Measurements from ENCODE around the gene PABPN1. TPM values are rescaled to one million over a fixed set of nuclear protein-coding genes. Genes with fewer than 3 reads are reported as not detected.

The PABPN1 gene
- total RNA-seq, 3 donors from 2014 or later = 157 to 185 (median 157) TPM

DNA sequence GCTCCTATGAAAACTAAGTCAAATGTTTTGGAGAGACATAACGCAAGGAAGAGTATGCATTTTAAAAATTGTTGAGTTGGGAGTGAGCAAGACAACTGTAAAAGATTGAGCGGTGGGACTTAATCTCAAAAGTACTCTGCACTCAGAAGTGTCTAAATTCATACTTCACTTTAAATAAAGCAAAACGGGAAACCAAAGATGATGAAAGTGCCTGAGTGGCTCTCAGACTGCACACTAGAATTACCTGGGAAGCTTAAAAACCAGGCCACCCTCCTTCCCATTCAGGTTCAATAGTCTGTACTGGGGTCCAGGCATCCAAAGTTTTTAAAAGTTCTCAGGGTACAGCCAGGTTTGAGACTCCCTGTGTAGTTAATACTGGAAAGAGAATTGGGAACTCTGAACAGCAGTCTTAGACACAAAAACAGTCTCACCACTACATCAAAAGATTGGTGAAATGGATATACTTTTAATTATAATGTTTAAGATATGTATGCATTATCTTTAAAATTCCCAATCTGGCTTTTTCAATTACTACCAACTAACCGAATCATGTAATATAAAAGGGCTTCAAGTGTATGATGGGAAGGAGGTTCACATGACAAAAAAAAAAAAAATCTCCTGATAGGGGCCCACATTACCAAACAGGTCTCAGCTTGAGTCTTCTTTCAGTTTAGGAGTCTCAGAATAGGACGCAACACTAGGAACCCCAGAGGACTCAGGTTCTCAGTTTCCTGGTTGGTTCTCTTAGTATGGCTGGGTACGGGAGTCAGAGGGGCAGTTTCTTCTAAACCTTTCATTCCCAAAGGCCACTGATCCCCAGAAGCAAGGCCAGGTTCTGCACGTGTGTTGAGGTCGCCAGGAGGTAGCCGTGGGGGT lies 36.4 kb upstream of the PABPN1 start:
- Histone ChIP-seq H3K9me3 (no peaks in the 10 kb centered on the region), H3K4me3 (peak overlapping the region; percentile 76), H3K36me3 (ENCODE audit: low read depth) (no peaks in the 10 kb centered on the region), H3K4me1 (ENCODE audit: low read depth) (peaks cover 11% of the 10 kb centered on the region)
- ATAC-seq (peak; percentile 17), DNase-seq (no peak)
- TF ChIP-seq, protein P1, sequence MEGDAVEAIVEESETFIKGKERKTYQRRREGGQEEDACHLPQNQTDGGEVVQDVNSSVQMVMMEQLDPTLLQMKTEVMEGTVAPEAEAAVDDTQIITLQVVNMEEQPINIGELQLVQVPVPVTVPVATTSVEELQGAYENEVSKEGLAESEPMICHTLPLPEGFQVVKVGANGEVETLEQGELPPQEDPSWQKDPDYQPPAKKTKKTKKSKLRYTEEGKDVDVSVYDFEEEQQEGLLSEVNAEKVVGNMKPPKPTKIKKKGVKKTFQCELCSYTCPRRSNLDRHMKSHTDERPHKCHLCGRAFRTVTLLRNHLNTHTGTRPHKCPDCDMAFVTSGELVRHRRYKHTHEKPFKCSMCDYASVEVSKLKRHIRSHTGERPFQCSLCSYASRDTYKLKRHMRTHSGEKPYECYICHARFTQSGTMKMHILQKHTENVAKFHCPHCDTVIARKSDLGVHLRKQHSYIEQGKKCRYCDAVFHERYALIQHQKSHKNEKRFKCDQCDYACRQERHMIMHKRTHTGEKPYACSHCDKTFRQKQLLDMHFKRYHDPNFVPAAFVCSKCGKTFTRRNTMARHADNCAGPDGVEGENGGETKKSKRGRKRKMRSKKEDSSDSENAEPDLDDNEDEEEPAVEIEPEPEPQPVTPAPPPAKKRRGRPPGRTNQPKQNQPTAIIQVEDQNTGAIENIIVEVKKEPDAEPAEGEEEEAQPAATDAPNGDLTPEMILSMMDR (IDR thresholded peaks at IDR 0.05) = no peak
- intact Hi-C loops (cut with DNase I, micrococcal nuclease) = loop anchor here in 1 of 2 donors (10.0 kb wide), 1 partner anchor 190 kb away; the partner anchor contains the start of genes ACIN1 and C14orf119

DNA sequence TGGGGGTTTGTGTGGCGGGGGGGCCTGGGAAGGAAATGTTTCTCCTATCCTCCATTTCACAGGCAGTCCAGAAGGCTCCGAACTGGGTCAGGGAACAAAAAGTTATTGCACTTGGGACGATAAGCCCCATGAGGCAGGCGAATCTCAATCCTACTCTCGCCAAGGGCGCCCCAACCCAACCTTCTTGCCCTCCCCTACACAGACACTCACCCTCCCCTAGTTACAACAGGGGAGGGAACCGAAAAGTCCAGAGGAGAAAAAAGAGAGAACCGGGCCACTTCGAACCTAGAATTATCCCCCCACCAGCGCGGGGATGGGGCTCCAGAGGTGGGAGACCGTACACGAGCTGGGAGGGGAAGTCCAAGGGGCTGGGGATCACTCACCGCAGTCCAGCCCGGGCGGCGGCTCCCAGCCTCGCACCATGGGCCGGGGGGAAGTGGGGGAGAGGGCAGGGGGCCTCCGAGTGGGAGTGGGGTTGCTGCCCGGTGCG lies 35.7 kb upstream of the PABPN1 start:
- H3K4me3 ChIP-seq = peak overlapping the region; percentile 76
- peak; percentile 42 for ATAC-seq
- no peaks in the 10 kb centered on the region for H3K36me3 ChIP-seq (ENCODE audit: low read depth)
- TF ChIP-seq, protein P1 (IDR thresholded peaks at IDR 0.05) = no peak
- peak in 1 of 3 donors; percentile 43 for DNase-seq
- intact Hi-C loops (cut with DNase I, micrococcal nuclease) = loop anchor here in 1 of 2 donors (10.0 kb wide), 1 partner anchor 191 kb away; the partner anchor contains the start of genes ACIN1 and C14orf119
- no peaks in the 10 kb centered on the region for H3K9me3 ChIP-seq
- peaks cover 11% of the 10 kb centered on the region for H3K4me1 ChIP-seq (ENCODE audit: low read depth)

DNA sequence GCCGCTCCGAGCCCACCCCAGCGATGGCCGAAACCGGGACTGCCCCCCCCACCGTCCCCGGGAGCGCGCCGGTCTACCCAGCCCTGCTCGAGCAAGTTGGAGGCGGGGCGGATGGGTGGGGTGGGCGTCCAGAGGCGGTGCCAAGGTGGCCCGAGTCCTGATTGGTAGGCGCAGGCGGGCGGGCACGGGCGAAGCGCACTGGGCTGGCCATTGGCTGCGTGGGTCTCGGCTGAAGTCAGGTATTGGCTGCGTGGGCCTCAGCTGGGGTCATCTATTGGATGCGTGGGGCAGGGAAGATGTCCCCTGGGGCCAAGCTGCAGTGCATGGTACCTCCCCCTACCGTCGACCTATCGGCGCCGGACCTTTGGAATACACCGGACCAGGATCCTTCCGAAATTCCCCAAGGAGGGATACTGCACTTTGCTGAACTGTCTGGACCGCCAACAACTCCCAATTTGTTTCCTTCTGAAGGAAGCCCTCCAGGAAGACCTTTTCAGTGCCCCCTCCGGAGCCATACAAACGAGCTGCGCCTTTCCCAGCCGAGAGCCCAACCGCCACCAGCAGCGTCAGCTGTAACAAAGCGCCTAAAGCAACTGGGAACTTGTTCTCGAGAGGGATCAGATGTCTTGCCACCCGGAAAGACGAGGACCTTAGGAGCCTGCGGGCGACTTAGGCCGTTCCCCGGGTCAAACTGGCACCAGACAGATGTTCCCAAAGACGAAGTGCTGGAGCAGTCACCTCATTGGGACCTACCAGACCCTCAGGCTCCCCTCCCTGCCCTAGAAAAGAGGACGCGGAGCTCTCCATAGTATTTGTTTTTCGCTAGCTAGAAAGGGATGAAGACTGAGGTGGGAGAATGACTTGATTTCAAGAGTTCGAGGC lies 35.0 kb upstream of the PABPN1 start, which contains the start of gene HOMEZ:
Gene HOMEZ, minus strand, starts transcription at position 113 of the 882 bp plus-strand sequence. CDS start 180 bp downstream, outside the sequence.
- peaks cover 11% of the 10 kb centered on the region for H3K4me1 ChIP-seq (ENCODE audit: low read depth)
- no peaks in the 10 kb centered on the region for H3K36me3 ChIP-seq (ENCODE audit: low read depth)
- no peaks in the 10 kb centered on the region for H3K9me3 ChIP-seq
- peak within 1 kb of the TSS; percentile 76 for H3K4me3 ChIP-seq
- DNase-seq = peak; percentile 99
- peak; percentile 98 for ATAC-seq
- TF ChIP-seq, protein P1 (IDR thresholded peaks at IDR 0.05) = no peak
- intact Hi-C loops (cut with DNase I, micrococcal nuclease) = loop anchor here in 1 of 2 donors (10.0 kb wide), 1 partner anchor 191 kb away; the partner anchor contains the start of genes ACIN1 and C14orf119

DNA sequence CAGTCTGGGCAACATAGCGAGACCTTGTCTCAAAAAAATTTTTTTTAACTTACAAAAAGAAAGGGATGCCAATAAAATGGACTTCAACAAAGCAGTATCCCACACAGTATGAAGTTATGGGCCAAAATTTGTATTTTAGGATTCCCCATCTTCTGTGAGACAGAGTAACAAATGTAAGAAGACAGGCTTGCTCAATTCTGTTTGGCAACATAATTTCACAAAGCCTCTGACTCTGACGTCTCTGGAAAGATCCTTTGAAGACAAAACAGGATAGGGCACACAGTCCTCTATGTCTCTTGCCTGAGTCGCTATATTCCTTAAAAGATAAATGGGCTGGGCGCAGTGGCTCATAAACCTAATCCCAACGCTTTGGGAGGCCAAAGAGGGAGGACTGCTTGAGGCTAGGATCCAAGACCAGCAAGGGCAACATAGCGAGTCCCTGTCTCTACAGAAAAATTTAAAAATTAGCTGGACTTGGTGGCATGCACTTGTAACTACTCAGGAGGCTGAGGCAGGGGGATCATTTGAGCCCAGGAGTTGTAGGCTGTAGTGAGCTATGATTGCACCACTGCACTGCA lies 34.3 kb upstream of the PABPN1 start:
- intact Hi-C loops (cut with DNase I, micrococcal nuclease) = loop anchor here in 1 of 2 donors (10.0 kb wide), 1 partner anchor 192 kb away; the partner anchor contains the start of genes ACIN1 and C14orf119
- no peaks in the 10 kb centered on the region for H3K9me3 ChIP-seq
- TF ChIP-seq, protein P1 (IDR thresholded peaks at IDR 0.05) = no peak

More for the DNA sequence above, 34.3 kb upstream of the PABPN1 start:
- Histone ChIP-seq H3K36me3 (ENCODE audit: low read depth) (no peaks in the 10 kb centered on the region), H3K4me3 (no peak overlapping the region), H3K4me1 (ENCODE audit: low read depth) (peaks cover 11% of the 10 kb centered on the region)
- no peak for DNase-seq
- ATAC-seq = no peak

All from mucosa of descending colon (tissue), 3 donors.